Keratinocyte (primary cell): ENCODE data around the gene RBM44. TPM values are rescaled to one million over a fixed set of nuclear protein-coding genes. Genes with fewer than 3 reads are reported as not detected.

Experiments used
- DNase-seq: peaks from one replicate; pipeline ENCODE4 v3.0.0-alpha.2; 2011; ENCODE audit warnings: low read depth, missing footprints, low spot score
- FAIRE-seq: peaks from 2 replicates; lab custom pipeline; 2011; peaks lifted over from hg19 to GRCh38; lab: Jason Lieb, UNC
- H2AFZ ChIP-seq: 2 replicates; pipeline ENCODE4 v1.6.0; 2012; ENCODE audit warnings: low read length, control low read depth, inconsistent platforms; ENCODE audit not compliant: control insufficient read depth
- H3K27ac ChIP-seq: 2 replicates; pipeline ENCODE4 v1.5.1; 2011; ENCODE audit warnings: low read length; ENCODE audit not compliant: control insufficient read depth, insufficient read depth
- H3K27me3 ChIP-seq: 3 replicates; pipeline ENCODE4 v1.6.0; 2011; ENCODE audit warnings: low read length; ENCODE audit not compliant: control insufficient read depth, insufficient read depth; ENCODE audit errors: extremely low read depth
- H3K36me3 ChIP-seq, 2 experiments: 2 replicates in 1 of 2; 3 replicates in 1 of 2; pipeline ENCODE4 v1.5.1; 2011; ENCODE audit warnings: low read length in 2 of 2, mild to moderate bottlenecking in 1 of 2; ENCODE audit not compliant: control insufficient read depth in 2 of 2, insufficient read depth in 2 of 2; ENCODE audit errors: extremely low read depth in 1 of 2
- H3K4me1 ChIP-seq: 3 replicates; pipeline ENCODE4 v1.5.1; 2011; ENCODE audit warnings: low read length; ENCODE audit not compliant: control insufficient read depth, insufficient read depth; ENCODE audit errors: extremely low read depth
- H3K4me2 ChIP-seq: 3 replicates; pipeline ENCODE4 v1.6.0; 2011; ENCODE audit warnings: low read depth, low read length; ENCODE audit not compliant: control insufficient read depth, insufficient read depth; ENCODE audit errors: extremely low read depth
- H3K4me3 ChIP-seq, 3 experiments: fragments of 200-600 bp in 1 of 3; sonication (generic) in 1 of 3; 2 replicates in 2 of 3; 3 replicates in 1 of 3; pipeline ENCODE4 v1.5.1; 2011 to 2016; ENCODE audit warnings: low read length in 3 of 3, mild to moderate bottlenecking in 3 of 3, control low read depth in 2 of 3, inconsistent platforms in 1 of 3, low read depth in 1 of 3, mixed read lengths in 1 of 3, mixed run types in 1 of 3, moderate library complexity in 1 of 3; ENCODE audit not compliant: control insufficient read depth in 2 of 3, insufficient read depth in 2 of 3; ENCODE audit errors: extremely low read depth in 1 of 3
- H3K79me2 ChIP-seq: 2 replicates; pipeline ENCODE4 v1.6.0; 2012; ENCODE audit warnings: low read length; ENCODE audit not compliant: control insufficient read depth, insufficient read depth
- H3K9ac ChIP-seq: 3 replicates; pipeline ENCODE4 v1.6.0; 2011; ENCODE audit warnings: low read length; ENCODE audit not compliant: control insufficient read depth, insufficient read depth; ENCODE audit errors: extremely low read depth
- H3K9me1 ChIP-seq: 3 replicates; pipeline ENCODE4 v1.6.0; 2011; ENCODE audit warnings: low read length; ENCODE audit not compliant: control insufficient read depth, insufficient read depth; ENCODE audit errors: extremely low read depth
- H3K9me3 ChIP-seq: 2 replicates; pipeline ENCODE4 v1.5.1; 2012; ENCODE audit warnings: low read depth, low read length; ENCODE audit not compliant: control insufficient read depth
- H4K20me1 ChIP-seq: 3 replicates; pipeline ENCODE4 v1.6.0; 2011; ENCODE audit warnings: low read length; ENCODE audit not compliant: control insufficient read depth, insufficient read depth; ENCODE audit errors: extremely low read depth
- CTCF ChIP-seq, 3 experiments: IDR thresholded peaks in 1 of 3; conservative IDR thresholded peaks in 1 of 3; optimal IDR thresholded peaks in 1 of 3; 2 replicates in 2 of 3; 3 replicates in 1 of 3; pipeline versions ENCODE3 to v1.5.1; 2011; ENCODE audit warnings: low read length in 3 of 3, mild to moderate bottlenecking in 3 of 3, moderate library complexity in 2 of 3, control low read depth in 1 of 3, inconsistent platforms in 1 of 3; ENCODE audit not compliant: insufficient read depth in 2 of 3; ENCODE audit errors: extremely low read depth in 1 of 3
- EZH2 ChIP-seq: IDR thresholded peaks from one replicate; pipeline ENCODE4 v1.6.1; 2012; ENCODE audit warnings: inconsistent platforms, mild to moderate bottlenecking, low read length, moderate library complexity
- dilution Hi-C: fragments of 300-500 bp; cut with MboI; formaldehyde crosslinking; loops from one replicate; pipeline ENCODE4 v1.7.0; 2020; ENCODE audit warnings: low sequenced_read_pairs; ENCODE audit not compliant: extremely low pct_ligation_motif_present
- polyA plus RNA-seq, 5 experiments: library from polyadenylated mRNA; depleted of rRNA in 3 of 5; stranded (reverse) in 3 of 5; stranded (forward) in 1 of 5; unstranded in 1 of 5; fragments of >200 nt; gene quantifications; 1 replicate in 1 of 5; 2 replicates in 3 of 5; 3 replicates in 1 of 5; pipeline versions ENCODE4 v1.2.1 to v1.2.3, GENCODE V29; 2011 to 2012; ENCODE audit warnings: missing spikeins in 2 of 5, low read depth in 1 of 5, low replicate concordance in 1 of 5

Gene RBM44
- polyA plus RNA-seq, 1 donor (not counting 4 experiments of a cell fraction or from before 2014, with no cell fraction given): 0.14 TPM

- H3K9me1 ChIP-seq: peaks cover 4% of the 10 kb centered on the region
Measured at GRCh38 chr2:237870754-237871651, 72.4 kb downstream of the RBM44 start.

GRCh38 chr2:237872178-237872887 lies 73.8 kb downstream of the RBM44 start:
- H3K9ac ChIP-seq: no peak overlapping the region
- no peak overlapping the region for H2AFZ ChIP-seq
- H3K9me1 ChIP-seq: peaks cover 4% of the 10 kb centered on the region
- dilution Hi-C loops: no loop called here
- peaks cover 28% of the 10 kb centered on the region for H3K4me1 ChIP-seq
- no peak overlapping the region for H3K27ac ChIP-seq
- no peaks in the 10 kb centered on the region for H3K79me2 ChIP-seq
- DNase-seq (no peak), FAIRE-seq (no peak)
- no peaks in the 10 kb centered on the region for H4K20me1 ChIP-seq
- no peak overlapping the region for H3K4me2 ChIP-seq
- no peak overlapping the region for H3K4me3 ChIP-seq
- no peaks in the 10 kb centered on the region for H3K36me3 ChIP-seq
- no peaks in the 10 kb centered on the region for H3K27me3 ChIP-seq
- no peaks in the 10 kb centered on the region for H3K9me3 ChIP-seq
- no peak for TF ChIP-seq EZH2
- TF ChIP-seq CTCF (optimal IDR thresholded peaks at IDR 0.05 in 1 of 3, IDR thresholded peaks at IDR 0.05 in 1 of 3, conservative IDR thresholded peaks at IDR 0.05 in 1 of 3; ENCODE audit: extremely low read depth in 1 of 3, insufficient read depth in 2 of 3, low read length in 3 of 3): no peak

More at GRCh38 chr2:237870754-237871651, 72.4 kb downstream of the RBM44 start:
- H3K4me1 ChIP-seq: peaks cover 33% of the 10 kb centered on the region
- no peak overlapping the region for H3K9ac ChIP-seq
- DNase-seq (no peak), FAIRE-seq (no peak)
- H3K27ac ChIP-seq: no peak overlapping the region
- H2AFZ ChIP-seq: no peak overlapping the region
- H3K4me2 ChIP-seq: no peak overlapping the region
- no peaks in the 10 kb centered on the region for H3K79me2 ChIP-seq
- TF ChIP-seq EZH2 (no peak), CTCF (optimal IDR thresholded peaks at IDR 0.05 in 1 of 3, IDR thresholded peaks at IDR 0.05 in 1 of 3, conservative IDR thresholded peaks at IDR 0.05 in 1 of 3; ENCODE audit: extremely low read depth in 1 of 3, insufficient read depth in 2 of 3, low read length in 3 of 3) (no peak)
- no peaks in the 10 kb centered on the region for H3K36me3 ChIP-seq
- dilution Hi-C loops: no loop called here
- no peaks in the 10 kb centered on the region for H3K9me3 ChIP-seq
- H3K27me3 ChIP-seq: no peaks in the 10 kb centered on the region
- no peak overlapping the region for H3K4me3 ChIP-seq
- no peaks in the 10 kb centered on the region for H4K20me1 ChIP-seq
